ENCODE results near the gene NBR1.
"Not testable (repeated sequence)": the region's sequence is repeated elsewhere in the genome, so short reads cannot be mapped to it uniquely, and the experiment has no call there.

NBR1 gene

DNA sequence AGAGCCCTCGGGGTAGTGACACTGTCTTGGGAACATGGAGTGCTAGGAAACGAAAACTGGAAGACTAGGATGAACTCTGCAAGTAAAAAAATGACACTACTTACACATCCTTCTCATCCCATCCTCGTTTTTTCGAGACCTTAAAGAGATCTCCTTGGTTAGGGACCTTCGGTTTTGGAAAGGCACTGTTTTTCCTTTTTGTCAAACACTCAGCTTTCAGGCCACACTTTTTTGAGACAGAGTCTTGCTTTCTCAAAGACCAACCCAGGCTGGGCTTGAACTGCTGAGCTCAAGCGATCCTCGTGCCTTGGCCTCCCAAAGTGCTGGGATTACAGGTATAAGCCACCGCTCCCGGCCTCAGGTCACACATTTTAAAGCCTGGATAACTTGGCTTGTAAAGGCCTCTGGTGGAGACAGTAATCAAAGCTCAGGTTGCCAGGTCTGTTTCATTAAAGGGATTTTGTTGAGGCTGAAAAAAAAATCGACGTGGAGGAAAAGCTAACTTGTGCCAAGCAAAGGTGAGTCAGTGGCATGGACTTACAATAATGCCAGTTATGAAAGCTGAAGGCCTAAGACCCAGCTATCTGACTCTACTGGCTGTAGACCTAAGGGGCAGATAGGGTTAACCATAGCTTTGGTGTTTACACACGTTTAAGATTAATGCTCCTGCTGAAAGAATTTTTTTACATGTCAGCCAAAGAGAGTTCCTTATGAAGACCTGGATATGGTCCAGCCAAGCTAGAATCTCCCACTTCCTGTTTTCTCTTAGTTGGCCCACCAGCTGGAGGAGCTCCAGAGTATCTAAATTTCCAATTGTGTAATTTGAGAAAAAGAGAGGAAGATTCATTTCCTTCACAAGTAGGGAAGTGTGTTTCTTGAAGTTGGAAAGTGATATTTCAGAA is 823 bp downstream of the NBR1 start:
- peak overlapping the region; percentile 80 for H2AFZ ChIP-seq (ENCODE audit: low read depth, low read length)
- peak overlapping the region; percentile 78 for H3K4me3 ChIP-seq (ENCODE audit: low read length)
- no peaks in the 10 kb centered on the region for H3K9me3 ChIP-seq (ENCODE audit: low read length)
- peaks cover 12% of the 10 kb centered on the region for H3K36me3 ChIP-seq (ENCODE audit: insufficient read depth, low read length)
- no peaks in the 10 kb centered on the region for H3K27me3 ChIP-seq (ENCODE audit: insufficient read depth, low read length)
- peaks cover 11% of the 10 kb centered on the region for H3K4me1 ChIP-seq (ENCODE audit: insufficient read depth, low read length)

DNA sequence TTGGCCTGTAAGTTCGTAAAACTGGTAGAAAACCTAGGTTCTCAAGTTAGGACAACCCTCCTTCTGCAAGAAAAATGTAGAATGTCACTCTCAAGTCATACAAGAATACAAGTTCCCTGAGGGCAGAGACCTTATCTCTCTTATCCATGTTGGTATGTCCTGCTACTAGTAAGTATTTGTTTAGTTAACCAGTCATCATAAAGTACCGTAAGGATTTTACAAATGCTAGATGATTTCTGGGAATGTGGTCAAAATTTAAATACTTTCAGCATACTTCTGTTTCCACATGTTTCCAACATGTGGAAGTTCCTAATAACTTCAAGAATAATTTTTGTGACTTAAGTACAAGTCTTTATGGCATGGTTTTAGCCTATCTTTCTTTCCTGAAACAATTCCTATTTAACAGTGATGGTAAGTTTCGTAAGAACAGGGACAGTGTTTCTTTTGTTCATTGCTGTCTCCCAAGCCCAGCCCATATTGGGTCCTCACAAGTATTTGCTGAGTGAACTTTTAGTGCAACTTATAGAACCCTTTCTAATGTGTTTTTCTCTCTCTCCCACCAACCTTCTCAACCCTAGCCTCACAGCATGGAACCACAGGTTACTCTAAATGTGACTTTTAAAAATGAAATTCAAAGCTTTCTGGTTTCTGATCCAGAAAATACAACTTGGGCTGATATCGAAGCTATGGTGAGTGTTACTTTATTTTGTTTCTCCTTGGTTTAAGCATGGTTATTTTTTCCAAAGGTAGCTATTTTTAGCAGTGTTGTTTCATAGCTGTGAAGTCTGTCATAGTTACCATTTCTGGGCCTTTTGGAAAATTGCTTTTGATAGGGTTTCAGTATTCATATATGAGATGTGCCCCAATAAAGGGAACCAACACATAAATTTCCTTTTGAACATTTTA is 4.5 kb downstream of the NBR1 start:
- H2AFZ ChIP-seq (ENCODE audit: low read depth, low read length) = no peak overlapping the region
- H3K9me3 ChIP-seq (ENCODE audit: low read length) = no peaks in the 10 kb centered on the region
- H3K4me1 ChIP-seq (ENCODE audit: insufficient read depth, low read length) = peaks cover 11% of the 10 kb centered on the region
- peaks cover 33% of the 10 kb centered on the region for H3K36me3 ChIP-seq (ENCODE audit: insufficient read depth, low read length)
- no peaks in the 10 kb centered on the region for H3K27me3 ChIP-seq (ENCODE audit: insufficient read depth, low read length)
- H3K4me3 ChIP-seq (ENCODE audit: low read length) = no peak overlapping the region

DNA sequence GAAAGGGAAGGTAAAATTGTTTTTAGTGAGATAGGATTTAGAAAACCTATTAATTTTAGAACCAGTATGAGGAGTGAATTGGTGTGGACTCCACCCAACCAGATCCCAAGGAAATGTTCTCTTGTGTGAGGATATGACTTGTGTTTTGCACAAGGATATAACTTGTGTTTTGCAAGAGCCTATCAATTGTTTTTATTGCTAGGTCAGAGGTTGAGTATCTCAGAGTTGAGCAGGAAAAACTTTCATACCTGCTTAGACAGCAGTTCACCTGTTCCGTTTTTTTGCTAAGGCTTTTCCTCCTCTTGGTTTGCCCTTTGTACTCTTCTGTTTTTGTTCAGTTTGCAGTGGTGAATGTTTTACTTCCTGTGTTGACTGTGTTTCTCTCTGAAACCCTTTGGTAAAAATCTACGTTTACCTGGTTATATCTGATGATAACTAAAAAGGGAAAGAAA is 5.1 kb downstream of the NBR1 start:
- H3K4me3 ChIP-seq (ENCODE audit: low read length) = no peak overlapping the region
- H3K36me3 ChIP-seq (ENCODE audit: insufficient read depth, low read length) = peaks cover 35% of the 10 kb centered on the region

DNA sequence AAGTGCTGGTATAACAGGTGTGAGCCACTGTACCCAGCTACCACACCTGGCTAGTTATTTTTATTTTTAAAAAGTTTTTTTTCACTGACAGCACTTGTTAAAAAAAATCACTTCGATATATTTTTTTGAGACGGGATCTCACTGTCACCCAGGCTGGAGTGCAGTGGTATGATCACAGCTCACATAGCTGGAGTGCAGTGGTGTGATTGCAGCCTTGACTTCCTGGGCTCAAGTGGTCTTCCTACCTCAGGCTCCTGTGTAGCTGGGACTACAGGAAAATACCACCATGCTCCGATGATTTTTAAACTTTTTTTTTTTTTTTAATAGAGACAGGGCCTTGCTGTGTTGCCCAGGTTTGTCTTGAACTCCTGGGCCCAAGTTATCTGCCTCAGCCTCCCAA is 12.9 kb downstream of the NBR1 start:
- Histone ChIP-seq H3K36me3 (ENCODE audit: insufficient read depth, low read length) (peaks cover 33% of the 10 kb centered on the region), H3K27me3 (ENCODE audit: insufficient read depth, low read length) (no peaks in the 10 kb centered on the region), H3K4me3 (ENCODE audit: low read length) (no peak overlapping the region), H3K4me1 (ENCODE audit: insufficient read depth, low read length) (no peaks in the 10 kb centered on the region), H3K9me3 (ENCODE audit: low read length) (no peaks in the 10 kb centered on the region), H2AFZ (ENCODE audit: low read depth, low read length) (no peak overlapping the region)

More for the DNA sequence above, 5.1 kb downstream of the NBR1 start:
- Histone ChIP-seq H3K9me3 (ENCODE audit: low read length) (no peaks in the 10 kb centered on the region), H2AFZ (ENCODE audit: low read depth, low read length) (no peak overlapping the region), H3K4me1 (ENCODE audit: insufficient read depth, low read length) (peaks cover 11% of the 10 kb centered on the region), H3K27me3 (ENCODE audit: insufficient read depth, low read length) (no peaks in the 10 kb centered on the region)

DNA sequence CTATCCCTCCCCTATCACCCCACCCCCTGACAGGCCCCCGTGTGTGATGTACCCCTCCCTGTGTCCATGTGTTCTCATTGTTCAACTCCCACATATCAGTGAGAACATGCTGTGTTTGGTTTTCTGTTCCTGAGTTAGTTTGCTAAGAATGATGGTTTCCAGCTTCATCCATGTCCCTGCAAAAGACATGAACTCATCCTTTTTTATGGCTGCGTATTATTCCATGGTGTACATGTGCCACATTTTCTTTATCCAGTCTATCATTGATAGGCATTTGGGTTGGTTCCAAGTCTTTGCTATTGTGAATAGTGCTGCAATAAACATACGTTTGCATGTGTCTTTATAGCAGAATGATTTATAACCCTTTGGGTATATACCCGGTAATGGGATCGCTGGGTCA is 15.6 kb downstream of the NBR1 start:
- peaks cover 44% of the 10 kb centered on the region for H3K36me3 ChIP-seq (ENCODE audit: insufficient read depth, low read length)
- H2AFZ ChIP-seq (ENCODE audit: low read depth, low read length); H3K9me3 ChIP-seq (ENCODE audit: low read length); H3K4me1 ChIP-seq (ENCODE audit: insufficient read depth, low read length); H3K27me3 ChIP-seq (ENCODE audit: insufficient read depth, low read length); H3K4me3 ChIP-seq (ENCODE audit: low read length): not testable (repeated sequence)

DNA sequence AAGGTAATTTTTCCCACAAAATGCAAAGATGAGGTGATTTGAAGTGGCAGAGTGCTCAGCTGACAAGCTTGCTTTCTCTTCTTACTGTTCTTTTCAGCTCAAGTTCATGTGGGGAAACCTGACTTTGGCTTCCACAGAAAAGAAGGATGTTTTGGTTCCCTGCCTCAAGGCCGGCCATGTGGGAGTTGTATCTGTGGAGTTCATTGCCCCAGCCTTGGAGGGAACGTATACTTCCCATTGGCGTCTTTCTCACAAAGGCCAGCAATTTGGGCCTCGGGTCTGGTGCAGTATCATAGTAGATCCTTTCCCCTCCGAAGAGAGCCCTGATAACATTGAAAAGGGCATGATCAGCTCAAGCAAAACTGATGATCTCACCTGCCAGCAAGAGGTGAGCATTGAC is 22.2 kb downstream of the NBR1 start:
- Histone ChIP-seq H3K27me3 (ENCODE audit: insufficient read depth, low read length) (no peaks in the 10 kb centered on the region), H2AFZ (ENCODE audit: low read depth, low read length) (no peak overlapping the region), H3K4me1 (ENCODE audit: insufficient read depth, low read length) (no peaks in the 10 kb centered on the region), H3K36me3 (ENCODE audit: insufficient read depth, low read length) (peaks cover 82% of the 10 kb centered on the region), H3K9me3 (ENCODE audit: low read length) (no peaks in the 10 kb centered on the region), H3K4me3 (ENCODE audit: low read length) (no peak overlapping the region)

DNA sequence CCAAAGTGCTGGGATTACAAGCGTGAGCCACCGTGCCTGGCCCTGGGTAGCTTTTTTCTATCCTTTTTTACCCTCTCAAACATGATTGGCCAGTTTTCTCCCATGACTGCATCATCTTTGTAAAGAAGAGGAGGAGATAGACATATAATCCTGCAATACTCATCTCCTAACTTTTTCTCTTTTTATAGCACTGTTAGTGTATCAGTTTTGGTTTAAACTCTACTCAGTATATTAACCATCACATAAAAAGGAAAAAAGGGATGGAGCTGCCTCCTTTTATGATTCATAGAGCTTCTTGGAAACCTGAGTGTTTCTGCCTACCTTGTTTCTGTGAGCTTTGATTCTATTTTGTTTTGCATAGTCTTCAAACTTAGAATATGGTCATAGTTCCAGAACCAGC is 28.6 kb downstream of the NBR1 start:
- Histone ChIP-seq H2AFZ (ENCODE audit: low read depth, low read length) (no peak overlapping the region), H3K4me3 (ENCODE audit: low read length) (no peak overlapping the region), H3K27me3 (ENCODE audit: insufficient read depth, low read length) (no peaks in the 10 kb centered on the region), H3K4me1 (ENCODE audit: insufficient read depth, low read length) (no peaks in the 10 kb centered on the region), H3K36me3 (ENCODE audit: insufficient read depth, low read length) (peaks cover 65% of the 10 kb centered on the region), H3K9me3 (ENCODE audit: low read length) (no peaks in the 10 kb centered on the region)

DNA sequence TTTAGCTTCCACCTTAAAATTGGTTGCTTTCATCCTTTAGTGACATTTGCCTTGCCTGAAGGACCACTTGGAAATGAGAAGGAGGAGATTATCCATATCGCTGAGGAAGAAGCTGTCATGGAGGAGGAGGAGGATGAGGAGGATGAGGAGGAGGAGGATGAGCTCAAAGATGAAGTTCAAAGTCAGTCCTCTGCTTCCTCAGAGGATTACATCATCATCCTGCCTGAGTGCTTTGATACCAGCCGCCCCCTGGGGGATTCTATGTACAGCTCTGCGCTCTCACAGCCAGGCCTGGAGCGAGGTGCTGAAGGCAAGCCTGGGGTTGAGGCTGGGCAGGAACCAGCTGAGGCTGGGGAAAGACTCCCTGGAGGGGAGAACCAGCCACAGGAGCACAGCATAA is 29.1 kb downstream of the NBR1 start:
- Histone ChIP-seq H3K27me3 (ENCODE audit: insufficient read depth, low read length) (no peaks in the 10 kb centered on the region), H3K36me3 (ENCODE audit: insufficient read depth, low read length) (peaks cover 60% of the 10 kb centered on the region), H3K9me3 (ENCODE audit: low read length) (no peaks in the 10 kb centered on the region), H3K4me3 (ENCODE audit: low read length) (no peak overlapping the region), H2AFZ (ENCODE audit: low read depth, low read length) (no peak overlapping the region), H3K4me1 (ENCODE audit: insufficient read depth, low read length) (no peaks in the 10 kb centered on the region)

DNA sequence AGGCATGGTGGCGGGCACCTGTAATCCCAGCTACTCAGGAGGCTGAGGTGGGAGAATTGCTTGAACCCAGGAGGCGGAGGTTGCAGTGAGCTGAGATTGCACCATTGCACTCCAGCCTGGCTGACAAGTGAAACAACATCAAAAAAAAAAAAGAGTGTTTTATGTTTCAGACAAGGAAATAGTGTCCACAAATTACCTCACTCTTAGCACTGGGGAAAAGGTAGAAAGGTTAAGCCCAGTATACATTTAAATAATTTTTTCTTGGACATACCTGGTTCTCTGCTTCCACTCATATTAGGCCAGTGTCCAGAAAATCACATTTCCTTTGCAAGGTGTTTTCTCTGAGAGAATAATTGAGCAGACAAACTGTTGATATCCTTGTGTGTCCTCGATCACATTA is 32.0 kb downstream of the NBR1 start:
- H2AFZ ChIP-seq (ENCODE audit: low read depth, low read length); H3K9me3 ChIP-seq (ENCODE audit: low read length); H3K27me3 ChIP-seq (ENCODE audit: insufficient read depth, low read length); H3K4me1 ChIP-seq (ENCODE audit: insufficient read depth, low read length); H3K4me3 ChIP-seq (ENCODE audit: low read length): not testable (repeated sequence)
- peaks cover 50% of the 10 kb centered on the region for H3K36me3 ChIP-seq (ENCODE audit: insufficient read depth, low read length)

DNA sequence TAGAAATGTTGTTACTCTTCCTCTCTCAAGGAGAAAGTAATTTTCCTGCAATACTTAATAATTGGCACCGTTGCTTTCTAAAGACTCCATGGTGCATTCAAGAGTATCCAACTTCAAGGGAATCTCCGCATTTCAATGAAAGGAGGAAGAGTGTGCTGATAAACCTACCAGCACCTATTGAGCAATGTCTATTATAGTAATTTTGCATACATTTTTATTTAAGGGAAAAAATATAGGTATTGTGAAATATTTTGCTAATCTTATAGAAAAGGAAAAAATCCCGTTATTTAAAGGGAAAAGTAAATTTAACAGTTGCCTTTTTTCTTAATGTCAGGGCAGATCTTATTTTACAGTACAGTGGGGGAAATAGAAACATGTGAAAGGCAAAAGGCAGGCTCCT is 39.6 kb downstream of the NBR1 start:
- Histone ChIP-seq H3K4me1 (ENCODE audit: insufficient read depth, low read length) (no peaks in the 10 kb centered on the region), H2AFZ (ENCODE audit: low read depth, low read length) (no peak overlapping the region), H3K27me3 (ENCODE audit: insufficient read depth, low read length) (no peaks in the 10 kb centered on the region), H3K9me3 (ENCODE audit: low read length) (no peaks in the 10 kb centered on the region), H3K36me3 (ENCODE audit: insufficient read depth, low read length) (peaks cover 29% of the 10 kb centered on the region), H3K4me3 (ENCODE audit: low read length) (no peak overlapping the region)

DNA sequence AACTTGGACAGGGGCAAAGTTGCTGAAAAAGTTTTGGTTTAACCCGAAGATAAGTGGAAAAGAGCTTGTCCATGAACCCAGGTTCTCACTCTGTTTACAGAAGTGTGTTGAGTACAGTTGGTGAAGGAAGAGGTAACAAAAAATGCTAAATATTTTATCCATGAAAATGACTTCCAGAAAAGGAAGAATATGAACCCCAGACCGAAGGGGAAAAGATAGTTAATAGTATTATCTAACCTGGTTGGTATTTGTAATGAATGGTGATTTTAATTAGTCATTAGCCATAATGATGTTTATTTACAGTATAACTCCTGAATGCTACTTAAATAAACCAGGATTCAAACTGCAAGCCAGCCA is 40.1 kb downstream of the NBR1 start:
- H3K27me3 ChIP-seq (ENCODE audit: insufficient read depth, low read length) = no peaks in the 10 kb centered on the region
- no peaks in the 10 kb centered on the region for H3K9me3 ChIP-seq (ENCODE audit: low read length)
- H3K36me3 ChIP-seq (ENCODE audit: insufficient read depth, low read length) = peaks cover 29% of the 10 kb centered on the region
- no peak overlapping the region for H2AFZ ChIP-seq (ENCODE audit: low read depth, low read length)
- H3K4me1 ChIP-seq (ENCODE audit: insufficient read depth, low read length) = no peaks in the 10 kb centered on the region
- no peak overlapping the region for H3K4me3 ChIP-seq (ENCODE audit: low read length)

DNA sequence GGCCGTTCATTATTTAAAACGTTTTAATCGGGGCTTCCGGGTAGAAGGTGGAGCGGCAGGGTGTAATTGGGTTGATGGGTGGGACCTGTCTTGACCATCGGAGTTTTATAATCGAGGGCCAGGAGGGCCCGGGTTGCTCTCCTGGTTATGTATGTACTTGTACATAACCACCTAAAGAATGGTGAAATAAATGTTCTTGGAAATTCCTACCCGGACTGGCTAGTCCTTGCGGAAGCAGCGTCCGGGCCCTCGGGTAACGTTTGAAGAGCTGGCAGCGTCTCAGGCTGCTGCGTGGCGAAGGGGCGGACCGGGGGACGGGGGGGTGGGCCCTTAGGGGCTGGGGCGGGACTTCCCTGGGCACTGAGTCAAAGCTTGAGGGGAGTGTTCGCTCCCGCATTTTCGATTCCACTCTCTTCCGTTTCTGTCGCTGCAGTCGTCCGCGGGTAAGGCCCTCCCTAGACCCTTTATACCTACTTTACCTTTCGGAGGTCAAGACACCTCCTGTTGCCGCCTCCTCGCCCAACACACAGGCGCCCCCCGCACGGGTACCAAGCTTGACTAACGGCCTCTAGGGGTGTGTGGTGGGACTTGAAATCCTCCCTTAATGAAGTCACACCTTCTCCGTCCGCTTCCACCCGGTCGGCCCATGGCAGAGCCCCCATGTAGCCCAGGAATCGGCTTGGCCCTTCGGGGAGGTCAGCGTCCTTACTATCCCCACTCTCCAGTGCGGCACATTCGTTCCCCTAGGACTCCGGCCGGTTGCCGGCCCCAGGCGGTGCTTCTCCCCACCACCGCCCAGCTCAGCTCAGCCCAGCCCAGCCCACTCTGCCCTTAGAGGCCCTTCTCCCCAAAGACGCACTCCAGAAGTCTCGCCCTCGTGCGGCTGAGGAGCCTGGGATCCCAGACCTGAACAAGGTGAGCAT is 40.7 kb downstream of the NBR1 start, which contains the start of gene TMEM106A:
Gene TMEM106A (plus strand): TSS at position 396 of the 923 bp plus-strand sequence. CDS start 1,167 bp downstream, outside the sequence.
- Histone ChIP-seq H2AFZ (ENCODE audit: low read depth, low read length) (no peak within 1 kb of the TSS), H3K9me3 (ENCODE audit: low read length) (no peaks in the 10 kb centered on the region), H3K4me3 (ENCODE audit: low read length) (no peak within 1 kb of the TSS), H3K27me3 (ENCODE audit: insufficient read depth, low read length) (no peaks in the 10 kb centered on the region), H3K36me3 (ENCODE audit: insufficient read depth, low read length) (peaks cover 29% of the 10 kb centered on the region), H3K4me1 (ENCODE audit: insufficient read depth, low read length) (no peaks in the 10 kb centered on the region)

All from neuron (in vitro differentiated cells).